ENCODE data around the gene GLS2.

Gene GLS2

GRCh38 chr12:56488041-56488955 is at the start of gene GLS2 (continued):
- TF ChIP-seq PRDM6 (tag by site-specific recombination; IDR thresholded peaks at IDR 0.05) = no peak
- TF ChIP-seq ZNF776 (tag by site-specific recombination; IDR thresholded peaks at IDR 0.05; ENCODE audit: borderline replicate concordance) = no peak
- no peak for TF ChIP-seq ZSCAN5A (tag by site-specific recombination; IDR thresholded peaks at IDR 0.05)
- TF ChIP-seq RBAK (tag by site-specific recombination; IDR thresholded peaks at IDR 0.05) = no peak
- no peak for TF ChIP-seq ZNF24 (tag by site-specific recombination; IDR thresholded peaks at IDR 0.05)
- TF ChIP-seq ZNF670 (tag by site-specific recombination; IDR thresholded peaks at IDR 0.05; ENCODE audit: low read depth) = no peak
- 0 out of 2 replicates have a peak, but pooled peaks have one; percentile 7 for TF ChIP-seq ZFP37 (tag by site-specific recombination; IDR thresholded peaks at IDR 0.05)
- no peak for TF ChIP-seq ZNF146 (tag by site-specific recombination; IDR thresholded peaks at IDR 0.05)
- no peak for TF ChIP-seq ZNF324 (tag by site-specific recombination; IDR thresholded peaks at IDR 0.05)
- no peak for TF ChIP-seq ZNF16 (tag by site-specific recombination; IDR thresholded peaks at IDR 0.05; ENCODE audit: low read depth)
- 0 out of 2 replicates have a peak, but pooled peaks have one; percentile 3 for TF ChIP-seq ZNF660 (tag by site-specific recombination; IDR thresholded peaks at IDR 0.05)
- no peak for TF ChIP-seq KLF16 (tag by site-specific recombination; IDR thresholded peaks at IDR 0.05)
- TF ChIP-seq ZBTB8A (tag by site-specific recombination; IDR thresholded peaks at IDR 0.05) = no peak
- no peak for TF ChIP-seq ZNF404 (tag by site-specific recombination; IDR thresholded peaks at IDR 0.05)
- no peak for TF ChIP-seq ZNF138 (tag by site-specific recombination; IDR thresholded peaks at IDR 0.05; ENCODE audit: borderline replicate concordance)
- TF ChIP-seq ZNF555 (tag by site-specific recombination; conservative IDR thresholded peaks at IDR 0.05) = no peak
- TF ChIP-seq ZNF362 (tag by site-specific recombination; IDR thresholded peaks at IDR 0.05) = no peak
- TF ChIP-seq, protein P1, sequence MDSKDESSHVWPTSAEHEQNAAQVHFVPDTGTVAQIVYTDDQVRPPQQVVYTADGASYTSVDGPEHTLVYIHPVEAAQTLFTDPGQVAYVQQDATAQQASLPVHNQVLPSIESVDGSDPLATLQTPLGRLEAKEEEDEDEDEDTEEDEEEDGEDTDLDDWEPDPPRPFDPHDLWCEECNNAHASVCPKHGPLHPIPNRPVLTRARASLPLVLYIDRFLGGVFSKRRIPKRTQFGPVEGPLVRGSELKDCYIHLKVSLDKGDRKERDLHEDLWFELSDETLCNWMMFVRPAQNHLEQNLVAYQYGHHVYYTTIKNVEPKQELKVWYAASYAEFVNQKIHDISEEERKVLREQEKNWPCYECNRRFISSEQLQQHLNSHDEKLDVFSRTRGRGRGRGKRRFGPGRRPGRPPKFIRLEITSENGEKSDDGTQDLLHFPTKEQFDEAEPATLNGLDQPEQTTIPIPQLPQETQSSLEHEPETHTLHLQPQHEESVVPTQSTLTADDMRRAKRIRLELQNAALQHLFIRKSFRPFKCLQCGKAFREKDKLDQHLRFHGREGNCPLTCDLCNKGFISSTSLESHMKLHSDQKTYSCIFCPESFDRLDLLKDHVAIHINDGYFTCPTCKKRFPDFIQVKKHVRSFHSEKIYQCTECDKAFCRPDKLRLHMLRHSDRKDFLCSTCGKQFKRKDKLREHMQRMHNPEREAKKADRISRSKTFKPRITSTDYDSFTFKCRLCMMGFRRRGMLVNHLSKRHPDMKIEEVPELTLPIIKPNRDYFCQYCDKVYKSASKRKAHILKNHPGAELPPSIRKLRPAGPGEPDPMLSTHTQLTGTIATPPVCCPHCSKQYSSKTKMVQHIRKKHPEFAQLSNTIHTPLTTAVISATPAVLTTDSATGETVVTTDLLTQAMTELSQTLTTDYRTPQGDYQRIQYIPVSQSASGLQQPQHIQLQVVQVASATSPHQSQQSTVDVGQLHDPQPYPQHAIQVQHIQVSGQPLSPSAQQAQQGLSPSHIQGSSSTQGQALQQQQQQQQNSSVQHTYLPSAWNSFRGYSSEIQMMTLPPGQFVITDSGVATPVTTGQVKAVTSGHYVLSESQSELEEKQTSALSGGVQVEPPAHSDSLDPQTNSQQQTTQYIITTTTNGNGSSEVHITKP (tag by site-specific recombination; IDR thresholded peaks at IDR 0.05) = peak; percentile 64
- TF ChIP-seq, protein P2, sequence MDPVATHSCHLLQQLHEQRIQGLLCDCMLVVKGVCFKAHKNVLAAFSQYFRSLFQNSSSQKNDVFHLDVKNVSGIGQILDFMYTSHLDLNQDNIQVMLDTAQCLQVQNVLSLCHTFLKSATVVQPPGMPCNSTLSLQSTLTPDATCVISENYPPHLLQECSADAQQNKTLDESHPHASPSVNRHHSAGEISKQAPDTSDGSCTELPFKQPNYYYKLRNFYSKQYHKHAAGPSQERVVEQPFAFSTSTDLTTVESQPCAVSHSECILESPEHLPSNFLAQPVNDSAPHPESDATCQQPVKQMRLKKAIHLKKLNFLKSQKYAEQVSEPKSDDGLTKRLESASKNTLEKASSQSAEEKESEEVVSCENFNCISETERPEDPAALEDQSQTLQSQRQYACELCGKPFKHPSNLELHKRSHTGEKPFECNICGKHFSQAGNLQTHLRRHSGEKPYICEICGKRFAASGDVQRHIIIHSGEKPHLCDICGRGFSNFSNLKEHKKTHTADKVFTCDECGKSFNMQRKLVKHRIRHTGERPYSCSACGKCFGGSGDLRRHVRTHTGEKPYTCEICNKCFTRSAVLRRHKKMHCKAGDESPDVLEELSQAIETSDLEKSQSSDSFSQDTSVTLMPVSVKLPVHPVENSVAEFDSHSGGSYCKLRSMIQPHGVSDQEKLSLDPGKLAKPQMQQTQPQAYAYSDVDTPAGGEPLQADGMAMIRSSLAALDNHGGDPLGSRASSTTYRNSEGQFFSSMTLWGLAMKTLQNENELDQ (tag by site-specific recombination; IDR thresholded peaks at IDR 0.05; ENCODE audit: low read depth) = no peak
- TF ChIP-seq ZNF214 (tag by site-specific recombination; IDR thresholded peaks at IDR 0.05; ENCODE audit: borderline replicate concordance) = no peak
- no peak for TF ChIP-seq ZNF707 (tag by site-specific recombination; IDR thresholded peaks at IDR 0.05)
- 0 out of 2 replicates have a peak, but pooled peaks have one; percentile 21 for TF ChIP-seq ZBTB48 (tag by site-specific recombination; IDR thresholded peaks at IDR 0.05)
- TF ChIP-seq ZNF501 (tag by site-specific recombination; IDR thresholded peaks at IDR 0.05) = peak; percentile 0
- no peak for TF ChIP-seq ZSCAN16 (tag by site-specific recombination; IDR thresholded peaks at IDR 0.05)
